ENCODE measurements around the gene OR4D10.

The OR4D10 gene

GRCh38 chr11:59528711-59529110 lies 55.6 kb downstream of the OR4D10 start:
- no peak for DNase-seq (ENCODE audit: low spot score)
